GM12878 (cell line): Measurements from ENCODE around the gene C12orf60. TPM values are rescaled to one million over a fixed set of nuclear protein-coding genes. Genes with fewer than 3 reads are reported as not detected.

ENCODE experiments used
- ATAC-seq: fragments of 200-7000 bp; cut with Tn5 transposase; 3 replicates; pipeline ENCODE4 v1.9.1; 2020; ENCODE audit warnings: mild to moderate bottlenecking, moderate library complexity
- BruUV-seq: library from RNA; stranded (reverse); fragments of 400-500 nt; replicated peaks from 2 replicates; lab custom pipeline; 2021; lab: Mats Ljungman, UMichigan
- CTCF ChIA-PET: fragments of 300-600 bp; sonication (Branson Sonifier 250); formaldehyde crosslinking; extraction: SDS; loops from one replicate; lab custom pipeline; 2021; ENCODE audit warnings: inconsistent platforms; lab: Yijun Ruan, JAX
- POLR2A ChIA-PET: fragments of 350-600 bp; formaldehyde crosslinking; extraction: SDS; loops from one replicate; lab custom pipeline; 2021; ENCODE audit warnings: inconsistent platforms; lab: Charles Lee
- RAD21 ChIA-PET: fragments of 300-600 bp; sonication (Branson Sonifier 250); formaldehyde crosslinking; loops from one replicate; lab custom pipeline; 2023; ENCODE audit warnings: antibody characterized with exemption; ENCODE audit not compliant: unreplicated experiment; lab: Charles Lee
- SMC1A ChIA-PET: fragments of 300-600 bp; sonication (Branson Sonifier 250); formaldehyde crosslinking; loops from one replicate; lab custom pipeline; 2023; ENCODE audit not compliant: unreplicated experiment, uncharacterized antibody; lab: Charles Lee
- DNase-seq: peaks from one replicate; pipeline ENCODE4 v3.0.0-alpha.2; 2011; ENCODE audit warnings: low read depth, low spot score
- FAIRE-seq: peaks from 3 replicates; lab custom pipeline; 2011; peaks lifted over from hg19 to GRCh38; lab: Jason Lieb, UNC
- H2AFZ ChIP-seq: 2 replicates; pipeline ENCODE4 v1.6.0; 2011; ENCODE audit warnings: low read depth, low read length, control low read depth; ENCODE audit not compliant: control insufficient read depth
- H3K27ac ChIP-seq: 2 replicates; pipeline ENCODE4 v1.5.1; 2011; ENCODE audit warnings: control low read depth; ENCODE audit not compliant: control insufficient read depth, insufficient read depth
- H3K27me3 ChIP-seq, 2 experiments: replicated peaks in 1 of 2; 2 replicates each; pipeline versions ENCODE4 v1.6.0 to v1.6.1; 2011; ENCODE audit warnings: low read length in 1 of 2; ENCODE audit not compliant: control insufficient read depth in 2 of 2, insufficient read depth in 2 of 2
- H3K36me3 ChIP-seq, 2 experiments: 2 replicates each; pipeline ENCODE4 v1.5.1; 2011; ENCODE audit warnings: low read length in 1 of 2; ENCODE audit not compliant: control insufficient read depth in 2 of 2, insufficient read depth in 2 of 2
- H3K4me1 ChIP-seq: 2 replicates; pipeline ENCODE4 v1.6.1; 2011; ENCODE audit warnings: mild to moderate bottlenecking, low read length, moderate library complexity, mixed read lengths; ENCODE audit not compliant: control insufficient read depth, insufficient read depth
- H3K4me2 ChIP-seq: 2 replicates; pipeline ENCODE4 v1.6.0; 2011; ENCODE audit warnings: control low read depth; ENCODE audit not compliant: control insufficient read depth, insufficient read depth
- H3K4me3 ChIP-seq: fragments of 200-600 bp; sonication (generic); 2 replicates; pipeline ENCODE4 v1.5.1; 2016
- H3K79me2 ChIP-seq: 2 replicates; pipeline ENCODE4 v1.6.0; 2011; ENCODE audit warnings: low read length; ENCODE audit not compliant: control insufficient read depth, insufficient read depth
- H3K9ac ChIP-seq: 2 replicates; pipeline ENCODE4 v1.8.0; 2011; ENCODE audit warnings: low read length, control low read depth, mixed read lengths; ENCODE audit not compliant: control insufficient read depth, insufficient read depth
- H3K9me3 ChIP-seq: replicated peaks from 3 replicates; pipeline ENCODE4 v1.5.1; 2011; ENCODE audit warnings: mild to moderate bottlenecking, low read length; ENCODE audit not compliant: control insufficient read depth, insufficient read depth
- H4K20me1 ChIP-seq: 2 replicates; pipeline ENCODE4 v1.6.0; 2011; ENCODE audit not compliant: control insufficient read depth, insufficient read depth
- CEBPB ChIP-seq, 2 experiments: fragments of 150-350 bp in 1 of 2; IDR thresholded peaks; 2 replicates each; pipeline ENCODE4 v1.6.1; 2012 to 2014; ENCODE audit warnings: low read depth in 2 of 2, low read length in 2 of 2, borderline replicate concordance in 1 of 2, inconsistent platforms in 1 of 2
- JUNB ChIP-seq: IDR thresholded peaks from 2 replicates; pipeline ENCODE4 v1.6.1; 2016; ENCODE audit warnings: antibody characterized with exemption, mild to moderate bottlenecking
- NBN ChIP-seq: fragments of 450-650 bp; IDR thresholded peaks from 2 replicates; pipeline ENCODE4 v1.6.1; 2016
- PAX5 ChIP-seq: IDR thresholded peaks from 2 replicates; pipeline ENCODE4 v1.6.1; 2011; ENCODE audit warnings: low read depth, low read length, borderline replicate concordance
- POLR2AphosphoS2 ChIP-seq: IDR thresholded peaks from 2 replicates; pipeline ENCODE4 v1.6.1; 2011; ENCODE audit warnings: low read depth, mild to moderate bottlenecking, low read length, improper control_type of control experiment, moderate library complexity
- RUNX3 ChIP-seq: IDR thresholded peaks from 2 replicates; pipeline ENCODE4 v1.6.1; 2012; ENCODE audit warnings: low read length, inconsistent platforms
- SMARCA5 ChIP-seq: fragments of 450-650 bp; IDR thresholded peaks from 2 replicates; pipeline ENCODE4 v1.6.1; 2017; ENCODE audit warnings: mild to moderate bottlenecking
- SREBF1 ChIP-seq: IDR thresholded peaks from 2 replicates; pipeline ENCODE4 v1.6.1; 2012; ENCODE audit warnings: mild to moderate bottlenecking, low read length
- STAT3 ChIP-seq: IDR thresholded peaks from 2 replicates; pipeline ENCODE4 v1.6.1; 2011; ENCODE audit warnings: low read depth, low read length, improper control_type of control experiment
- ZNF384 ChIP-seq: IDR thresholded peaks from 2 replicates; pipeline ENCODE4 v1.6.1; 2012; ENCODE audit warnings: low read depth, mild to moderate bottlenecking, low read length, improper control_type of control experiment, borderline replicate concordance
- ZZZ3 ChIP-seq: IDR thresholded peaks from 2 replicates; pipeline ENCODE4 v1.6.1; 2011; ENCODE audit warnings: low read depth; ENCODE audit not compliant: control insufficient read depth, insufficient read length
- in situ Hi-C: fragments of 300-500 bp; cut with MboI; formaldehyde crosslinking; loops from 9 replicates; pipeline ENCODE4 v1.14.3; 2018; ENCODE audit warnings: mixed read lengths
- intact Hi-C: fragments of 100-400 bp; cut with micrococcal nuclease; formaldehyde crosslinking; loops from one replicate; pipeline ENCODE4 v1.14.2; 2022; ENCODE audit not compliant: unreplicated experiment
- polyA plus RNA-seq, 11 experiments: library from polyadenylated mRNA; depleted of rRNA in 4 of 11; unstranded in 6 of 11; stranded (reverse) in 5 of 11; fragments of >200 nt; fragmentation: Nextera tagmentation in 4 of 11; fragmentation: Illumina TruSeq in 1 of 11; extraction: Ambion mirVana in 4 of 11; extraction: Trizol in 1 of 11; gene quantifications; 1 replicate in 1 of 11; 2 replicates in 10 of 11; pipeline versions ENCODE4 v1.2.1 to v1.2.3, GENCODE V29; 2011 to 2016; ENCODE audit warnings: inconsistent platforms in 2 of 11, missing spikeins in 2 of 11, low read depth in 1 of 11
- total RNA-seq, 4 experiments: library from RNA; depleted of rRNA in 3 of 4; stranded (reverse); fragments of >200 nt in 3 of 4; fragmentation: Illumina TruSeq in 1 of 4; extraction: Trizol in 1 of 4; gene quantifications; 2 replicates each; pipeline versions ENCODE4 v1.2.1 to v1.2.3, GENCODE V29; 2013 to 2021
- TF ChIP-seq, protein P1 (sequence below): IDR thresholded peaks from 2 replicates; pipeline ENCODE4 v1.6.1; 2012; ENCODE audit warnings: low read depth, low read length, improper control_type of control experiment
- TF ChIP-seq, protein P2 (sequence below): fragments of 450-650 bp; IDR thresholded peaks from 2 replicates; pipeline ENCODE4 v1.6.1; 2017; ENCODE audit warnings: mild to moderate bottlenecking
- TF ChIP-seq, protein P3 (sequence below): fragments of 450-650 bp; IDR thresholded peaks from 2 replicates; pipeline ENCODE4 v1.6.1; 2016; ENCODE audit warnings: mild to moderate bottlenecking
- TF ChIP-seq, protein P4 (sequence below): fragments of 150-350 bp; IDR thresholded peaks from 2 replicates; pipeline ENCODE4 v1.6.1; 2016; ENCODE audit warnings: low read depth, low read length

The C12orf60 gene
- total and polyA plus RNA-seq, 10 of the 15 experiments (the other 5 are each of a cell fraction or from before 2014, with no cell fraction given), result 1.8 to 7.2 (median 3.2) TPM

DNA sequence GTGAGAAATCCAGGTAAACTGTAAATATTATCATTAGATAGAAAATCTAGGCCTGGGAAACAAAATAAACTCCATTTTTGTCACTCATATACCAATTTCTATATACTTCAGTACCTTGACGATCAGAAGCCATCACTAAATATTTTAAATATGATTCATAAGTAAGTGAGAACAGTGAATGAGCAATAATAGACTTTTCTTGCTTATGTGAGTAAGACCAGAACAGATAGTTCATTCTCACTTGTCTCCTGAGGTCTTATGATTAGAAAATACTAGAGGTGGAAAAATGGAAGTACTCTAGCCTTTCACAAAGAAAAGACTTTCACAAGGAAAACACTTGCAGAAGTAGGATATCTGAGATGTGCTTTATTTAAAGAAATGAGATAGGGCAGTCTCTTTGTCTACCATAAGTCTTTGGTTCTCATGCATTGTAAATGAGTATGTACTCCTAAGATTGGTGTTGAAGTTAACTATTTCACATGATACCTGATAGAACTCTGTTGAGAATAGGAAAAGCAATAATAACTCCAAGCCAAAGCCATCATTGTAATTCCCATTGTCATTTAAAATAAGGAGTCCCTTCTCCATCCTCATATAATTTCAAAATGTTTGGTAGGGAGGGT, 20.7 kb downstream of the C12orf60 start (continued):
- TF ChIP-seq ZNF384 (no peak), PAX5 (no peak)

DNA sequence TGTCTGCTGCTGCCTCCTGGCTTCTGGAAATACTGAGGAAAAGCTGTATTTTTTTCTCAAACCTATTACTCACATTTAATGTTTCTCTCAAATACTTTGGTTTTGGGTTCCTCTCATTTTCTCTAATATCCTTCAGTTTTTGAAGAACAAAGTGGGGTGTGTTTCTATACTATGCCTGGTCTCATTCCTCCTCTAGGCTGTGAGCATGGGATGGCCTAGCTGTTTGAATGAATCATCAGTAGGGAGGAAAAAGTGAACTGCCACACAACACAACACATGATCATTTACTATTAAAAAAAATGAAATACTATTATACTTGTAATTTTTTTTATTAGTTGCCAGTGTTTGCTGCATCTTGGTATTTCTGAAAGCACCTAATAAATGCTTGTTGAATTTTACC, 21.8 kb downstream of the C12orf60 start:
- RAD21 ChIA-PET, result interaction anchor here (1.1 kb wide), 1 partner anchor 22 kb away, joined by 4 read pairs; the partner anchor contains the start of genes C12orf60 and WBP11
- intact Hi-C loops, result no loop called here
- no peak for FAIRE-seq
- TF ChIP-seq, protein P1, sequence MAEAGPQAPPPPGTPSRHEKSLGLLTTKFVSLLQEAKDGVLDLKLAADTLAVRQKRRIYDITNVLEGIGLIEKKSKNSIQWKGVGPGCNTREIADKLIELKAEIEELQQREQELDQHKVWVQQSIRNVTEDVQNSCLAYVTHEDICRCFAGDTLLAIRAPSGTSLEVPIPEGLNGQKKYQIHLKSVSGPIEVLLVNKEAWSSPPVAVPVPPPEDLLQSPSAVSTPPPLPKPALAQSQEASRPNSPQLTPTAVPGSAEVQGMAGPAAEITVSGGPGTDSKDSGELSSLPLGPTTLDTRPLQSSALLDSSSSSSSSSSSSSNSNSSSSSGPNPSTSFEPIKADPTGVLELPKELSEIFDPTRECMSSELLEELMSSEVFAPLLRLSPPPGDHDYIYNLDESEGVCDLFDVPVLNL, result no peak
- no peak for TF ChIP-seq SMARCA5
- TF ChIP-seq, protein P2, sequence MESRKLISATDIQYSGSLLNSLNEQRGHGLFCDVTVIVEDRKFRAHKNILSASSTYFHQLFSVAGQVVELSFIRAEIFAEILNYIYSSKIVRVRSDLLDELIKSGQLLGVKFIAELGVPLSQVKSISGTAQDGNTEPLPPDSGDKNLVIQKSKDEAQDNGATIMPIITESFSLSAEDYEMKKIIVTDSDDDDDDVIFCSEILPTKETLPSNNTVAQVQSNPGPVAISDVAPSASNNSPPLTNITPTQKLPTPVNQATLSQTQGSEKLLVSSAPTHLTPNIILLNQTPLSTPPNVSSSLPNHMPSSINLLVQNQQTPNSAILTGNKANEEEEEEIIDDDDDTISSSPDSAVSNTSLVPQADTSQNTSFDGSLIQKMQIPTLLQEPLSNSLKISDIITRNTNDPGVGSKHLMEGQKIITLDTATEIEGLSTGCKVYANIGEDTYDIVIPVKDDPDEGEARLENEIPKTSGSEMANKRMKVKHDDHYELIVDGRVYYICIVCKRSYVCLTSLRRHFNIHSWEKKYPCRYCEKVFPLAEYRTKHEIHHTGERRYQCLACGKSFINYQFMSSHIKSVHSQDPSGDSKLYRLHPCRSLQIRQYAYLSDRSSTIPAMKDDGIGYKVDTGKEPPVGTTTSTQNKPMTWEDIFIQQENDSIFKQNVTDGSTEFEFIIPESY, result no peak
- no peak for TF ChIP-seq CEBPB (IDR thresholded peaks at IDR 0.05; ENCODE audit: borderline replicate concordance in 1 of 2, low read depth in 2 of 2, low read length in 2 of 2)
- TF ChIP-seq POLR2AphosphoS2, result no peak
- no peak for TF ChIP-seq STAT3
- TF ChIP-seq JUNB, result no peak
- TF ChIP-seq, protein P3, sequence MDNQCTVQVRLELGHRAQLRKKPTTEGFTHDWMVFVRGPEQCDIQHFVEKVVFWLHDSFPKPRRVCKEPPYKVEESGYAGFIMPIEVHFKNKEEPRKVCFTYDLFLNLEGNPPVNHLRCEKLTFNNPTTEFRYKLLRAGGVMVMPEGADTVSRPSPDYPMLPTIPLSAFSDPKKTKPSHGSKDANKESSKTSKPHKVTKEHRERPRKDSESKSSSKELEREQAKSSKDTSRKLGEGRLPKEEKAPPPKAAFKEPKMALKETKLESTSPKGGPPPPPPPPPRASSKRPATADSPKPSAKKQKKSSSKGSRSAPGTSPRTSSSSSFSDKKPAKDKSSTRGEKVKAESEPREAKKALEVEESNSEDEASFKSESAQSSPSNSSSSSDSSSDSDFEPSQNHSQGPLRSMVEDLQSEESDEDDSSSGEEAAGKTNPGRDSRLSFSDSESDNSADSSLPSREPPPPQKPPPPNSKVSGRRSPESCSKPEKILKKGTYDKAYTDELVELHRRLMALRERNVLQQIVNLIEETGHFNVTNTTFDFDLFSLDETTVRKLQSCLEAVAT, result no peak
- TF ChIP-seq ZZZ3, result no peak
- TF ChIP-seq NBN, result no peak
- TF ChIP-seq, protein P4, sequence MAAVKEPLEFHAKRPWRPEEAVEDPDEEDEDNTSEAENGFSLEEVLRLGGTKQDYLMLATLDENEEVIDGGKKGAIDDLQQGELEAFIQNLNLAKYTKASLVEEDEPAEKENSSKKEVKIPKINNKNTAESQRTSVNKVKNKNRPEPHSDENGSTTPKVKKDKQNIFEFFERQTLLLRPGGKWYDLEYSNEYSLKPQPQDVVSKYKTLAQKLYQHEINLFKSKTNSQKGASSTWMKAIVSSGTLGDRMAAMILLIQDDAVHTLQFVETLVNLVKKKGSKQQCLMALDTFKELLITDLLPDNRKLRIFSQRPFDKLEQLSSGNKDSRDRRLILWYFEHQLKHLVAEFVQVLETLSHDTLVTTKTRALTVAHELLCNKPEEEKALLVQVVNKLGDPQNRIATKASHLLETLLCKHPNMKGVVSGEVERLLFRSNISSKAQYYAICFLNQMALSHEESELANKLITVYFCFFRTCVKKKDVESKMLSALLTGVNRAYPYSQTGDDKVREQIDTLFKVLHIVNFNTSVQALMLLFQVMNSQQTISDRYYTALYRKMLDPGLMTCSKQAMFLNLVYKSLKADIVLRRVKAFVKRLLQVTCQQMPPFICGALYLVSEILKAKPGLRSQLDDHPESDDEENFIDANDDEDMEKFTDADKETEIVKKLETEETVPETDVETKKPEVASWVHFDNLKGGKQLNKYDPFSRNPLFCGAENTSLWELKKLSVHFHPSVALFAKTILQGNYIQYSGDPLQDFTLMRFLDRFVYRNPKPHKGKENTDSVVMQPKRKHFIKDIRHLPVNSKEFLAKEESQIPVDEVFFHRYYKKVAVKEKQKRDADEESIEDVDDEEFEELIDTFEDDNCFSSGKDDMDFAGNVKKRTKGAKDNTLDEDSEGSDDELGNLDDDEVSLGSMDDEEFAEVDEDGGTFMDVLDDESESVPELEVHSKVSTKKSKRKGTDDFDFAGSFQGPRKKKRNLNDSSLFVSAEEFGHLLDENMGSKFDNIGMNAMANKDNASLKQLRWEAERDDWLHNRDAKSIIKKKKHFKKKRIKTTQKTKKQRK, result no peak
- TF ChIP-seq SREBF1, result no peak
- TF ChIP-seq RUNX3, result no peak

More for the DNA sequence above, 21.8 kb downstream of the C12orf60 start:
- Histone ChIP-seq H3K36me3 (no peaks in the 10 kb centered on the region), H3K4me1 (no peaks in the 10 kb centered on the region), H3K27me3 (no peaks in the 10 kb centered on the region), H2AFZ (no peak overlapping the region), H4K20me1 (no peaks in the 10 kb centered on the region), H3K79me2 (no peaks in the 10 kb centered on the region), H3K9me3 (no peaks in the 10 kb centered on the region; the same call in 2 of the 3 replicates), H3K4me3 (no peak overlapping the region), H3K9ac (no peak overlapping the region), H3K4me2 (no peak overlapping the region), H3K27ac (no peak overlapping the region)
- ATAC-seq (no peak), DNase-seq (no peak)
- in situ Hi-C loops, result no loop called here
- ChIA-PET POLR2A (no interaction called here), SMC1A (interaction anchor here (0.7 to 1.3 kb wide), 2 partner anchors 9 to 41 kb away, joined by 3 to 4 read pairs; no protein-coding TSS in a partner anchor), CTCF (interaction anchor here (0.6 kb wide), 1 partner anchor 293 kb away, joined by 3 read pairs; no protein-coding TSS in a partner anchor)
- BruUV-seq, result no TSS peak
